Heart left ventricle (tissue), 16 donors: ENCODE results near the gene COL15A1. TPM values are rescaled to one million over a fixed set of nuclear protein-coding genes. Genes with fewer than 3 reads are reported as not detected.

Experiments
- ATAC-seq, 4 donors: fragments of 200-7000 bp; cut with Tn5 transposase; one replicate each; pipeline ENCODE4 v1.9.1; 2020 to 2022; ENCODE audit warnings: moderate library complexity in 4 of 4, mild to moderate bottlenecking in 3 of 4, moderate number of reproducible peaks in 1 of 4
- DNase-seq, 5 donors: peaks; one replicate each; pipeline ENCODE4 v3.0.0-alpha.2; 2020
- H3K27ac ChIP-seq, 12 donors: fragments of 200-600 bp; sonication (generic) in 4 of 12; one replicate each; pipeline versions ENCODE4 v1.5.0 to v1.8.0; 2016 to 2022; ENCODE audit warnings: mild to moderate bottlenecking in 2 of 12
- H3K27me3 ChIP-seq, 9 donors: fragments of 200-600 bp; sonication (generic) in 2 of 9; one replicate each; pipeline versions ENCODE4 v1.5.1 to v1.8.0; 2016 to 2022; ENCODE audit warnings: mild to moderate bottlenecking in 3 of 9
- H3K36me3 ChIP-seq, 9 donors: fragments of 200-600 bp; sonication (generic) in 2 of 9; one replicate each; pipeline versions ENCODE4 v1.5.0 to v1.8.0; 2018 to 2022; ENCODE audit warnings: mild to moderate bottlenecking in 2 of 9
- H3K4me1 ChIP-seq, 12 donors: fragments of 200-600 bp; sonication (generic) in 4 of 12; one replicate each; pipeline versions ENCODE4 v1.5.0 to v1.8.0; 2016 to 2022; ENCODE audit warnings: mild to moderate bottlenecking in 3 of 12
- H3K4me3 ChIP-seq, 12 donors: fragments of 200-600 bp; sonication (generic) in 4 of 12; one replicate each; pipeline versions ENCODE4 v1.5.0 to v1.8.0; 2017 to 2022; ENCODE audit warnings: mild to moderate bottlenecking in 9 of 12, moderate library complexity in 4 of 12
- H3K9me3 ChIP-seq, 12 donors: fragments of 200-600 bp; sonication (generic) in 4 of 12; one replicate each; pipeline versions ENCODE4 v1.5.0 to v1.8.0; 2016 to 2022; ENCODE audit warnings: mild to moderate bottlenecking in 1 of 12
- POLR2A ChIP-seq, 2 donors: fragments of 450-650 bp; IDR thresholded peaks; one replicate each; pipeline ENCODE4 v1.6.1; 2017; ENCODE audit warnings: antibody characterized with exemption in 2 of 2, mild to moderate bottlenecking in 2 of 2, moderate library complexity in 2 of 2
- WGBS, 4 donors: extraction: QIAGEN DNeasy Blood & Tissue Kit in 2 of 4; methylation state at CpG; one replicate each; pipeline versions ENCODE4 v1.1.5 to v1.1.7; 2013 to 2018; 5-methylcytosine and 5-hydroxymethylcytosine counted together
- intact Hi-C, 10 donors: fragments of 100-400 bp; cut with DNase I; formaldehyde crosslinking; loops; one replicate each; pipeline versions ENCODE4 v1.11.1 to v1.14.2; 2022
- polyA plus RNA-seq, 2 donors: library from polyadenylated mRNA; stranded (reverse); fragments of 200-250 nt; gene quantifications; one replicate each; pipeline ENCODE4 v1.2.3, GENCODE V29; 2013
- total RNA-seq, 9 donors: library from RNA; depleted of rRNA in 2 of 9; stranded (reverse); fragments of >200 nt in 2 of 9; fragmentation: NEBNext Ultra II Directional in 3 of 9; extraction: Animal tissue kit (Norgen Biotek cat#: 25700) in 3 of 9; gene quantifications; one replicate each; pipeline versions ENCODE4 v1.1.0 to v1.2.4, GENCODE V29; 2016 to 2023
- TF ChIP-seq, protein P1 (sequence below), 12 donors: fragments of 200-600 bp; sonication (generic) in 4 of 12; IDR thresholded peaks; one replicate each; pipeline versions ENCODE4 v1.5.0 to v1.8.0; 2018 to 2022; ENCODE audit warnings: antibody characterized with exemption in 12 of 12, mild to moderate bottlenecking in 5 of 12
- donor health status: ischemic (EF 13 %, LVEDD 7.1; RV severe dilation, severe dysfunction).
- donor health status: healthy with polysubstance abuse.
- donor health status: DM: no; HTN: yes; CAD: no.
- donor health status: DM: no; HTN: no; CAD: no.
- donor health status: ischemic (EF 25% LVEDD 6.9; RV normal size, moderate dysfunction).
- donor health status: ischemic (EF 25% LVEDD 5.7; RV mildly dilated, moderate dysfunction).
- donor health status: healthy.
- donor health status: DM: yes; HTN: yes; CAD: no.
- donor health status: ischemic (EF 35%, LVEDD 5.7; RV mildly dilated, moderate dysfunction).
- donor health status: nonischemic (EF 11% LVEDD 7.7; RV severe dilation, severe dysfunction).
- donor health status: DM: yes; HTN: yes; CAD: no.
- donor health status: PGD.
- donor health status: ischemic (EF 29% LVEDD 5.4; RV normal size, mild dysfunction).
- donor health status: nonischemic (EF 23%, LVEDD 6.1; RV moderate dilation, normal function).

COL15A1 gene
- total and polyA plus RNA-seq, 11 donors, result 12.4 to 81.0 (median 38.8) TPM

DNA sequence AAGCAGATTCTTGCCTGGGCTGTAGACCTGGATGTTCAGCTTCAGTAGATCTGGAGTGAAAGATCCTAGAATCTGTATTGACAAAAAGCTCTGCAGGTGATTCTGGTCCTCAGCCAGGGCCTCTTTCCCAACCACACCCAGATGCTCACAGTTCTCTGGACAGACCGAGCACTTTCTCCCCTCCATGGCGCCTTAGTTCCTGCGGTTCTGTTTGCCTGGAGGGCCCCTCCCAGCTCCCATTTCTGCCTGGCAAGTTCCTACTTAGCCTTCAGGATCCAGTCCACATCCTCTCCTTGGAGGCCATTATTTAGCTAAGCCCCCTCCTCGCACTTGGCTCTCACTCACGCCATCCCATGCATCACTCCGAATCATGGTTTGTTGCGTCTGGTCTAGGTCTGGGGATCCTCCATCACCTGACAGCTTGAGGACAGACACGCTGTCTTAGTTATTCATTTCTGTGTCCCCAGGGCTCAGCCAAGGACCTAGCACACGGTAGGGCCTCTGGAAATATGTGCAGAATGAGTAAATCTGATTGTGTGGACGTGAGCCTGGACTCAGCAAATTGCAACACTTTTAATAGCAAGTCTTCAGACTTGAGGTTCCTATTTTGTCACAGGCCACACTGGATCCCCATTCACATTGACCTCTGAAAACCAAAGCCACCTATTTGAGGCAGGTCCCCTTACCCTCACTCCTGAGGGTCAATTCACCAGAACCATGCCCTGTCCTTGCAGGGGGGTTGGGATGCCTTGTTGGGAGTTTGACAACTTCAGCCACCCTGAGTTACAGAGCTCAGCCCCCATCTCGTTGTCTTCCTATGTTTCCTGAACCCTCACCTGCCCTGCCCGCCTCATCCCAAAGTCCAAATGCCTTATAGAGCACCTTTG lies 50.7 kb downstream of the COL15A1 start:
- Histone ChIP-seq H3K9me3 (no peaks in the 10 kb centered on the region), H3K27me3 (no peaks in the 10 kb centered on the region), H3K4me3 (no peak overlapping the region), H3K27ac (peak overlapping the region in 8 of 12 donors; percentile 17 to 89 (median 40)), H3K4me1 (peaks cover 4 to 87% (median 61%) of the 10 kb centered on the region in 12 donors), H3K36me3 (peaks cover 0 to 39% (median 8%) of the 10 kb centered on the region in 9 donors)
- 72 to 81% (median 76%) methylated on average over 12 of the region's 12 CpGs for WGBS, 4 donors
- intact Hi-C loops, result loop anchor here in 7 of 10 donors (2.0 to 10.0 kb wide), 5 partner anchors 20 to 148 kb away; no protein-coding TSS in a partner anchor
- no peak for DNase-seq
- ATAC-seq, result no peak
- TF ChIP-seq, protein P1, sequence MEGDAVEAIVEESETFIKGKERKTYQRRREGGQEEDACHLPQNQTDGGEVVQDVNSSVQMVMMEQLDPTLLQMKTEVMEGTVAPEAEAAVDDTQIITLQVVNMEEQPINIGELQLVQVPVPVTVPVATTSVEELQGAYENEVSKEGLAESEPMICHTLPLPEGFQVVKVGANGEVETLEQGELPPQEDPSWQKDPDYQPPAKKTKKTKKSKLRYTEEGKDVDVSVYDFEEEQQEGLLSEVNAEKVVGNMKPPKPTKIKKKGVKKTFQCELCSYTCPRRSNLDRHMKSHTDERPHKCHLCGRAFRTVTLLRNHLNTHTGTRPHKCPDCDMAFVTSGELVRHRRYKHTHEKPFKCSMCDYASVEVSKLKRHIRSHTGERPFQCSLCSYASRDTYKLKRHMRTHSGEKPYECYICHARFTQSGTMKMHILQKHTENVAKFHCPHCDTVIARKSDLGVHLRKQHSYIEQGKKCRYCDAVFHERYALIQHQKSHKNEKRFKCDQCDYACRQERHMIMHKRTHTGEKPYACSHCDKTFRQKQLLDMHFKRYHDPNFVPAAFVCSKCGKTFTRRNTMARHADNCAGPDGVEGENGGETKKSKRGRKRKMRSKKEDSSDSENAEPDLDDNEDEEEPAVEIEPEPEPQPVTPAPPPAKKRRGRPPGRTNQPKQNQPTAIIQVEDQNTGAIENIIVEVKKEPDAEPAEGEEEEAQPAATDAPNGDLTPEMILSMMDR (IDR thresholded peaks at IDR 0.05), result no peak
- TF ChIP-seq POLR2A (IDR thresholded peaks at IDR 0.05), result no peak

DNA sequence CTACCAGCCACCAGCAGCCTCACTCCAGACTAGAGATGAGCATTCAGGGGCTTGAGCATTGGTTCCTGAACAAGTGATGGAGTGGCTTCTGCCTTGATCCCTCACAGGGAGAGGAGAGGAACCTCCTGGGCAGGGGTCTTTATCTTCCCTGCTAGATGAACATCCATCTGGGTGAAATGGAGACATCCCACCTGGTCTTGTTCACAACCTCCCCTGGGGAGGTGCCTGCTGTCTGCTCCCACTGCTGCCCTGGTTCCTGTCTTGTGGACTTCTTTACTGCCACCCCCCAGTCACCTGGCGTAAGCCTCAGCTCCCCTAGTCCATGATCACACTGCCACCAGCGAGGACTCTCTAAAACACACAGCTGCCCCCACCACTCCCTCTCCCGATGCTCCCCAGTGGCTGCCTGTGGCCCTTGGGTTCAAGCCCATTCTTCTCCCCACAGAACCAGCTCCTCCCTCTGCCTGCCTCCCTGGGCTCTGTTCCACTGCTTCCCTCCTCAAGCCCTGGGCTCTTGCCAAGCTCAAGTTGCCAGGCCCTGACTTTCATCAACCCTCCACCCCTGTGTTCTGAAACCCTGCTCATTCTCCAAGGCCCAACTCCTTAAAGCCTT lies 51.5 kb downstream of the COL15A1 start:
- intact Hi-C loops, result loop anchor here in 7 of 10 donors (2.0 to 10.0 kb wide), 5 partner anchors 20 to 147 kb away; no protein-coding TSS in a partner anchor
- DNase-seq (peak; percentile 75 to 87 (median 77)), ATAC-seq (peak; percentile 18 to 61 (median 48))
- Histone ChIP-seq H3K4me1 (peaks cover 4 to 87% (median 60%) of the 10 kb centered on the region in 12 donors), H3K9me3 (no peaks in the 10 kb centered on the region), H3K4me3 (no peak overlapping the region), H3K36me3 (peaks cover 0 to 46% (median 8%) of the 10 kb centered on the region in 9 donors), H3K27me3 (no peaks in the 10 kb centered on the region), H3K27ac (peak overlapping the region in 11 of 12 donors; percentile 9 to 89 (median 53))
- WGBS, 4 donors, result 43 to 55% (median 49%) methylated on average over 3 of the region's 3 CpGs
- TF ChIP-seq POLR2A (IDR thresholded peaks at IDR 0.05), result no peak
- TF ChIP-seq, protein P1 (IDR thresholded peaks at IDR 0.05), result no peak

DNA sequence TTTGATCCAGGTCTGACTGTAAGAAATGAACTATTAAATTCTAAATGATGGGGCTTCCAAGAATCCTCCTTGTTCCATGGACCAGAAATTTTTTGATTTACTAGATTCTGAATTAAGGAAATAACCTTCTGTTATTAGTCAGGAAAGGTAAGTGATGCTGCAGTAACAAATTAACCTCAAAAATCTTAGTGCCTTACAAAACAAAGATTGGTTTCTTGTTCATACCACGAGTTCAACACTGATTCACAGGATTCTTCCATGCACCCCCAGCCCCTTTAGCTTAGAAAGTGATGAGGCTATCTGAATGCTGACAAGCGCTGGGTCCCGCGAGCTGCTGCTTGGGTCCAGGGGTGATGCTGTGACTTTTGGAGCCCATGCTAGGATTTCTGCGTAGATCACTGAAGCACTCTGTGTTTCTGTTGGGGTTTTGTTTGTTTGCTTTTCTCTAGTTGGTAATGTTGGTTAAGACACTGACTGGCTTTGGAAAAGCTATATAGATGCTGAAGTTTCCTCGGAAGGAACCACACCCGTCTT lies 52.3 kb downstream of the COL15A1 start:
- Histone ChIP-seq H3K36me3 (peaks cover 0 to 48% (median 8%) of the 10 kb centered on the region in 9 donors), H3K4me1 (peaks cover 4 to 85% (median 64%) of the 10 kb centered on the region in 12 donors), H3K9me3 (no peaks in the 10 kb centered on the region), H3K27me3 (no peaks in the 10 kb centered on the region), H3K4me3 (no peak overlapping the region), H3K27ac (peak overlapping the region in 11 of 12 donors; percentile 9 to 89 (median 53))
- DNase-seq, result no peak
- WGBS, 4 donors, result 94 to 97% (median 95%) methylated on average over 7 of the region's 7 CpGs
- TF ChIP-seq POLR2A (IDR thresholded peaks at IDR 0.05), result no peak
- TF ChIP-seq, protein P1 (IDR thresholded peaks at IDR 0.05), result no peak
- no peak for ATAC-seq
- intact Hi-C loops, result loop anchor here in 7 of 10 donors (2.0 to 10.0 kb wide), 6 partner anchors 21 to 146 kb away; no protein-coding TSS in a partner anchor
